GM19099 (cell line): Measurements from ENCODE around the gene APOBEC2.

Source experiments
- POLR2A ChIP-seq: IDR thresholded peaks from 3 replicates; pipeline ENCODE4 v1.6.1; 2011; ENCODE audit warnings: low read depth; ENCODE audit not compliant: insufficient read length; ENCODE audit errors: extremely low read depth

Gene APOBEC2

DNA sequence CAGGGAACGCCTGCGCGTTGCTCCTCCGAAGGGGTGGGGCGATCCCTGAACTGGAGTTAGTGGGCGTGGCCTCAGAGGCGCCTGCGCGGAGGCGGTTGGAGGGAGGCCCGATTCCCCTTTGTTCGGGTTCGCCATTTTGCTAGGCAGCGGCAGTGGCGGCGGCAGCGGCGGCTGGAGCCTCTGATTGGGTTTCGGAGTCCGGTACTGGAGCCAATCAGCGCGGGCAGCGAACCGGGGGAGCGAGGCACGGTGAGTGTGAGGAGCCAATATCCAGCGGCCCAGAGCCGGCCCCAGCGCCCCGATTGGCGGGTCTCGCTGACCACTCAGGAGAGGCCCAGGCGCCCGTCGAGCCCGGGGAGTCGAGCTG is 19.8 kb downstream of the APOBEC2 start, which contains the start of gene NFYA:
Gene NFYA (plus strand): TSS at position 139 of the 367 bp plus-strand sequence. CDS start 6,116 bp downstream, outside the sequence.
- TF ChIP-seq POLR2A: no peak

DNA sequence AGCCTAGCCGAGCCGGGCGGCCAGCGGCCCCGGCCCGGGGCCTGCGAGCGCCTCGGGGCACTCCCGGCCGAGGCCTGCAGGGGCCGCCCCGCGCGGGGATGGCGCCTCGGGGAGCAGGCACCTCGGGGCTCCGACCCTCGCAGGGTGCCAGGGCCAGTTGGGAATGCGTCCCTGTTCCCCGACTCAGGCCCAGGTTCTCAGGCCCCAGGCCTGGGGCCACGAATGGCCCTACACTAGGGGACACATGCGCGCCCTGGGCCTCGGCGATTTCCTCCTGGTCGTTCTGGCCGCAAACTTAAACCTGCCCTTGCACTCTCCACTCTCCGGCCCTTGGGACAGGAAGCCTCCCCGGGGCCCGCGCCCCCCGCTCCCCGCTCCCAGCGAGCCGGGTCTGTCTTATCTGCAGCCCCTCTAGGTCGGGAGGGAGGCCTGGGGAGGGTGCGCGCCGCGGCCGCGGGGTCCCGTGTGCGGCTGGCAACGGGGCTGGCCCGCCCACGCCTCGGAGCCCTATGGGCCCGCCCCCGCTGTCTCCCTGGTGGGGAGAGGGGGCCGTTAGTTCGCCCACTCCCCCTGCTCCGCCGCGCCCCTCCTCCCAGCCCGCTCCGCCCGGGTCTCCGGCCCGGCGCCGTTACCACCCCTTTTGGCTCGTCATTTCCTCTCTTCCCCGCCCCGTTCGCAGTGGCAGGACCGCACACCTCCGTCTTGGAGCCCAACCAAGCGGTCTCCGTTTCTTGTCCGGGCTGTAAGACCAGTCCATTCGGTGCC is 20.4 kb downstream of the APOBEC2 start:
- TF ChIP-seq POLR2A: peak; percentile 90

DNA sequence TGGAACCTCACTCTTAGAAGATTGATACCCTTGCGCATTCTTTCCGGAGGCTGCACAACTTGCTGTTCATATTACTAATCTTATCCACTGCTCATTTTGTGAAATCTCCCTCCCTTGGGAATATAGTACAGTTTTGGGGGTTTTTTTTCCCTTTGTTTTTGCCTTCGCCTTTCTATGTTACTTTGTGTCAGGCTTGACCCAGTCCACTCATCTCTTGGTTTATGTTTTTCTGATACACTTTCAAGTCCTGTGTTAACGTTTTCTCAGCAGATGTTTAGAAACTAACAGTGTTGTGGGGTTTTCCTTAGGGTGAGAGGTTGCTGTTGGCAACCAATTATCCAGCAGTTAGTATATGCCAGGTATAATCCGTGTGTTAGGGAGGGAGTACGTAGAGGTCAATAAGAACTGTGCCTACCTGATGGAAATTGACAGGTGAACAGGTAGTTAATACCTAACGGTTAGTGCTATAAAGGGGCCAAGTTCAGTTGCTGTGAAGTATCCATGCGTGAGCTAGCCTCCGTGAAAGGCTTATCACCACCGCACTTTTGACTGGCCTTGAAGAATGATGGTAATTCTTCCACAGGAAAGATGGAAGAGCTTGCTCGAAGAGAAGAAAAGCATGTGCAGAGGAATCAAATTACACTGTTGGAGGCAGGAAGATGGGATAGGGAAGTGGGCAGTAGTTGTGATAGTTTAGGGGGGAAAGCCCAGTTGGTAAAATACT is 21.1 kb downstream of the APOBEC2 start:
- no peak for TF ChIP-seq POLR2A

DNA sequence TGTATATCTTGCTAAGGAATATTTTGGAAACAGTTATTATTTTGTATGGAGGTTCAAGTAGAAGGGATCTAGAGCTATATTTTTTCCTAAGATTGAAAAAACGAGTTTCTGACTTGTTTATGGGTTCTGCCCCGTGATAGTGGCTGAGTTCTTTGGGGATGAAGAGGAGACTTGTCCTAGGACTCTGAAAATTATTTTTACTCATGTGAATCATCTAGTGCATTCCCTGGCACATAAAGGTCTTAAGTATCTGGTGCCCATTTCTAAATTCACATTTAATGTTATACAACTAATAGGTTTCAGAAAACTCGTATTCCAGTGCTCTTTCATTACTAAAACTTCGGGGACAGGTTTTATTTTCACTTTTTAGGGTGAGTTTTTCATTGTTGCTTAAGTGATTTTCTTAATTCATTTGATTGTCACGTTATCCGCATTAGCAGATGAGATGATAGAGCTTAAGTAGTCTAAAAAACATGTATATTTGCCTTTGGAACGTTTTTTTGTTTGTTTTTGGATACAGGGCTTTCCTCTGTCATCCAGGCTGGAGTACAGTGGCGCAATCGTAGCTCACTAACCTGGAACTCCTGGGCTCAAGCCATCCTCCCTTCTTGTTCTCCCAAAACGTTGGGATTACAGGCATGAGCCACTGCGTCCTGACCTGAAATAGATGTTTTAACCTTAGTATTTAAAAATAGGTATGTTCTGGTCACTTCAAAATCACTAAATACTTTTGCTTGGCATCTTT is 21.9 kb downstream of the APOBEC2 start:
- TF ChIP-seq POLR2A: no peak

DNA sequence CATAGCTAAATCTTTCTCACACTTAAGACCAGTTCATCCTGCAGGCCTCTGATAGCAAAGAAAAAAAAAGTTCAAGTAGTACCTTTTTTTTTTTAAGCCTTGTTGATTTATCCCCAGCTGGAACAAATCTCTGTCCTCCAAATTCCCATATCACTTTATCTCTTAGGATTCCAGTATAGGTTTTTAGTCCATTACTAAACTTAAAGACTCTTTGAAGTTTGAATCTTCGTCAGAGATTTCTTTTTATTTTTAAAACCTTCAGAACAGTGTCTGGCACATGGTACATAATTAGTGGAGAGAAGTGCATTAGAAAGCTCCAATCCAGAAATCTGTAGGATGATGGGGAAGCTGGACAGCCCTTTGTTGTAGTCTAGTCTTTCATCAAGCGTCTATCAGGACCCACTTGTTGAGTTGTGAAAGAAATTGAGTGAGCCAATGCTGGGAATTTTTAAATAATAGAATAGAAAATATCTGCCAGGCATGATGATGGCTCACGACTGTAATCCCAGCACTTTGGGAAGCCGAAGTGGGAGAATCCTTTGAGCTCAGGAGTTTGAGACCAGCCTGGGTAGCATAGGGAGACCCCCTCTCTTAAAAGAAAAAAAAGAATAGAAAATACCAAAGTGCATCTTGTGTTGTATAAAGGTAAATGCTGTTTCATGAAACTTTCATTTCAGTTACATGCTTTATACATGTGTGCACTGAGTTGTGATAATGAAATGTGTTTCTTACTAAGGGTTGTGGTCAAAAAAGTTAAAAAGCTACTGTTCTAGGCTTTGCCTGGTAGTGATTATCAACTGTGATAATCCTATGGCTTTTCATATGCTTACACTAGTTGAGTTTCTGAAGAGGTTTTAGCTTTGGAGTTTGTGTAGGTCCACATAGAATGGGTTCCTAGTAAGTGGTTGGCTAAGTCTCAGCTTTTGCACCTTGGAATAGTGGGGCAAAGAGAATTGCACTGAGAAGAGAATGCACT is 22.9 kb downstream of the APOBEC2 start:
- TF ChIP-seq POLR2A: no peak

DNA sequence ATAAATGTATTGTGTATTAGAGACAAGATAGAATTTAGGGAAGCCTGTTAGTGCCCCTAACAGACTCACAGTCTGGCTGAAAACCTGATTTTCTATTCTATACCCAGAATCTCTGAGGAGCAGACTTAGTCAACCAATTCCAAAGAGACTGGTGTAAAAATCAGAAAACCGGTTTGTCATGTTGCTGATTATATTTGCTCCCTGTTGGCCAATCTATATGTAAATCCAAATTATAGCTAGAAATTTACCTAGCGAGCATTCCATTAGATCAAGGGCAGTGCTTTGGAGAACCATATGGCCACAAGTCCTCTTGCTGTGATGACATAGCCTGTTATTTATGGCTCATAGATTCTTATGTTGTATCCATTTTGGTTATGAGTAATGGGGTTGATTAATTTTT is 24.5 kb downstream of the APOBEC2 start:
- no peak for TF ChIP-seq POLR2A

DNA sequence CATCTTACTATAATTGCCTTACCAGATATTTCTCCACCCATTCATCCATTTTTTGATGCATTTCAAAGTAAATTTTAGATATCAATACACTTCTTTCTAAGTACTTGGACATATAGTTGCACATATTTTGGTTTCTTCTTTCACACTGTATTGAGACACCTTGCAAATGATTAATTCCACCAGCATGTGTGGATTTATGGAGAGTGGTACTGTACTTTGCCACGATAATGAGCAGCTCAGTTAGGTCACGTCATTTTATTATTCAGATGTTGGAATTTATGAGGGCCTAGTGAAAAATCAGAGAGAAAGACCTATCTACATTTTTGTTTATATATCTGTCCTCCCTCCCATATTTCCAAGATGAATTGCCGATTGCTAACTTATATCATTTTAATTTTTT is 25.1 kb downstream of the APOBEC2 start:
- TF ChIP-seq POLR2A: no peak

DNA sequence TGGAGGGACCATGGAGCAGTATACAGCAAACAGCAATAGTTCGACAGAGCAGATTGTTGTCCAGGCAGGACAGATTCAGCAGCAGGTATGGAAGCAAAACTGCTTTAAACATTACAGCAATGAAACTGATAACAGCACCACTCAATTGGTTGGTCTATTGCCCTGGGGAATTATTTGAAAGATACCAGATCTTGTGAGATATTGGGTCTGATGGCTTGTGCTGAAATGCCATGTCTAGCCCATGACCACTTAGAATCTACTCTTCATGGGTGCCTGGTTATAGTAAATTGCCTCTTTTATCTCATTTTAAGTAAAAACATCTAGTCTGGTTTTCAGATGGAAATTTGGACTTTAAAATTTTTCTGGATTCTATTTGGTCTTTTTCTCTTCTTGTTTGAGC is 26.1 kb downstream of the APOBEC2 start:
- TF ChIP-seq POLR2A: no peak

DNA sequence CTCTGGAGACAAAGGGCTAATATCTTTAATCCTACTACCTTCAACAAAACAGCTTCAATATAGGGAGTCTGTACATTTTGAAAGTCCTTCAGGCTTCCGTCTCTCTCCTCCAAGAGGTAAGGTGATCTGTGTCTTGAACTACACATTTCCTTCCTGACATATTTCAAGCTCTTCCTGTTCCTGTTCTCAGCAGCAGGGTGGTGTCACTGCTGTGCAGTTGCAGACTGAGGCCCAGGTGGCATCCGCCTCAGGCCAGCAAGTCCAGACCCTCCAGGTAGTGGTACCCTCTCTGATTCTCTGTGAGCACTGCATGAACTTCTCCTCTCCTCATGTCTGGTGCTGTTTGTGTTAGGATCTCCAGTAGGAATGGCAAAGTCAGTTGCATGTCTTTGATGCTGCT is 27.6 kb downstream of the APOBEC2 start:
- no peak for TF ChIP-seq POLR2A

DNA sequence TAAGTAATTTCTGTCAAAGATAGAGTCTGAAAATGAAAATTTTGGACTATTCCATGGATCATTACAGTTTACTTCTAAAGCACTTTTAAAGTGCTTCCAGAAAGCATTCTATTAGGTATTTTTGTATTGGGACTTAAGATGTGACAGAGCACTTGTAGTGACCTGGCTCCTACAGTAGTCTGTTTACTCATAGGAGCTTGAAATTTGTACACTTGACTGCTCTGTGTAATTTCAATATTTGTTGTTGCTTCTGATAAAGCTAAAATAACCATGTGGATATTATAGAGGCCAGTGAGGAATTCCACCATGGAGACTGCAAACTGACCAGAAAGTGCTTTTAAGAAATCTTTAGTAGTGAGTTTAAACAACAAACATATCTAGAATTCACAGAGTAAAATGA is 30.1 kb downstream of the APOBEC2 start:
- no peak for TF ChIP-seq POLR2A

DNA sequence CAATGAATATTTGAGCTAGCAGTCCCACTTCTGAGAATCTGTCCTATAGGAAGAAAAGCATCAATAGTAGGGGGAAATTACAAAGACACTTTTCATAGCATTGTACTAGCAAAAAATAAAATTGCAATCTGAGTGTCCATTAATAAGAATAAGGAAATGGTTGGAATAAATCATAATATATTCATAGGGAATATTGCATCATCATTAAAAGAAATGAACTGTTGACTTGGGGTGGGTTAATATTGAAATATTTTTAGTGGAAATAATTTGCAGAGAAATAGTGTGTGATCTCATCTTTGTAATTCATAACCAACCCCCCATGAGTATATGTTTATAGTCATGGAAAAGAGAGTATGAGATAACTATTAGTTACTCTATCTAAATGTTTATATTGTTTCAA is 32.2 kb downstream of the APOBEC2 start:
- TF ChIP-seq POLR2A: no peak

DNA sequence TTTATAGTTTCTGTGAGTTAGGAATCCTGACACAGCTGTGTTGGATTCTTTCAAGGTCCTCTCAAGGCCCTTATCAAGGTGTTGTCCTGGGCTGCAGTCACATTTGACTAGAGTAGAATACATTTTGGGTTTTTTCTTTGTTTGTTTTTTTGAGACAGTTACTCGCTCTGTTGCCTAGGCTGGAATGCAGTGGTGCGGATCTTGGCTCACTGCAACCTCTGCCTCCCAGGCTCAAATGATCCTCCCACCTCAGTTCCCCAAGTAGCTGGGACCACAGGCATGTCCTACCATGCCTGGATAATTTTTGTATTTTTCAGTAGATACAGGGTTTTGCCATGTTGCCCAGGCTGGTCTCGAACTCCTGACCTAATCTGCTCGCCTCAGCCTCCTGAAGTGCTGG is 35.4 kb downstream of the APOBEC2 start:
- TF ChIP-seq POLR2A: no peak

DNA sequence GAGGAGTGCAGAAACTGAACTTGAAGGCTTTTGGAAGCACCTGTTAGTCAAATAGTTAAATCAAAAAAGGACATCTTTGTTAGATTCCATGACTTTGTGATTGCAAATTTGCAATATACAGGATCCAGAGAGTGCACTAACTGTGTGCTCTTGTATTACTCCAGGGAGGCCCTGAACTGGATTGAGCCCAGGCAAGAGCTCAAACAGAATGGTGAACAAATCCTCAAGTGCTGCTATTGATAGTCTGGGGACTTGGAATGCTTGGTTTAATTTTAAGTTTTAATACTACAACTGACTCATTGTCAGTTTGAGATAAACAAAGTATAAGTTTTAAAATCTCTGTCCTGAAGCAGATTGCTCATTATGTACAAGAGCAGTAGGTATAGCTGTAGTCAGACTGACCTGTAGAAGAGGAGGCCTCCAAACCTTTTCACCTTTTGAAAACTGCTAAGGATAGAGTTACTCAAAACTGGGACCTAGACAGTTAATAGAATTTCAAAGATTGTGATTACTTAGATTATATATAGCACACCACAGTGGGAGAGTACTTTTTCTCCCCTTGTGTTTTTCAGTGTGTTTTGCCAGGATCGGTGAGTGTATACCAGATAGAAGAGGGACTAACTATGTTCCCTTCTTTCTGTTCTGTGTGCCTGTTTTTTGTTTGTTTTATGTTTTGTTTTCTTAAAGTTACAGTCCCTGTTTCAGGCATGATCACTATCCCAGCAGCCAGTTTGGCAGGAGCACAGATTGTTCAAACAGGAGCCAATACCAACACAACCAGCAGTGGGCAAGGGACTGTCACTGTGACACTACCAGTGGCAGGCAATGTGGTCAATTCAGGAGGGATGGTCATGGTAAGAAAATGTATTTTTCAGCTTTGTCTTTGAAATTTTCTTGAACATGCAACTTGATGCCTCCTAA is 38.1 kb downstream of the APOBEC2 start:
- no peak for TF ChIP-seq POLR2A

DNA sequence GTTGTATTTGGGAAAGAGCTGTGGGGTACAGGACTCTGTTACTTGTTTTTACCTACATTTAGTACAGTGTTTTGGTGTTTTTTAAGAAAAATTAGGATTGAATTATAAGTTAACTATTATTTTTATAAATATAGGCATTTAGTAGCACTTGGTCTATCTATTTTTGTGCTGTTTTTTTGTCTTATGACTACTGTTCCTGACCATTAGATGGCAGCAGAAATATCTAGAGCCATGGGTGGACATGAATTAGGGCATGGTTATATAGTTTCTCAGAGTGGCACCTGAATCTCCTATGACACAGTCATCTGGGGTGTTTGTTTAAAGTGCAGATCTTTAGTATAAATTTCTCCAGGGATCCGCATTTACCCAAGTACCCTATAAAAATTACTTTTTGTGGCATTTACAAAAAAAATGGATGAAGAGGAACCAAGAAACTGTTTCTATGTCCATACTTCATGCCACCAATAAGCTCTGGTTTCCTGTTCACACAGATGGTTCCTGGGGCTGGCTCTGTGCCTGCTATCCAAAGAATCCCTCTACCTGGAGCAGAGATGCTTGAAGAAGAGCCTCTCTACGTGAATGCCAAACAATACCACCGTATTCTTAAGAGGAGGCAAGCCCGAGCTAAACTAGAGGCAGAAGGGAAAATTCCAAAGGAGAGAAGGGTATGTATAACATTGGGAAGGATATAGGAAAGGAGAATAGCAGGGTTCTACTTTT is 39.6 kb downstream of the APOBEC2 start:
- no peak for TF ChIP-seq POLR2A

DNA sequence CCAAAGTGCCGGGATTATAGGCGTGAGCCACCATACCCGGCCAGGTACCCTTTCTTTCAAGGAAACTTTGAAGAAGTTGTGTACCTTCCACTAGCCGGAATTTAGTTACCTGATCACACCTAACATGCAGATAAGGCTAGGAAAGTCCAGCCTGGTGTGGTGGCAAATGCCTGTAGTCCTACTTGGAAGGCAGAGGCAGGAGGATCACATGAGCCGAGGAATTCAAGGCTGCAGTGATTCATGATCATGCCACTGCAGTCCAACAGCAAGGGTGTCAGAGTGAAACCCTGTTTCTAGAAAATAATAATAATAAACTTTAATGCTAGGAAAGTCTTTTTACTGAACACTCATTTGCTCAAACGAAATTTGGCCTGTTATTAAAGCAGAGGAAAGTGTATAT is 40.7 kb downstream of the APOBEC2 start:
- TF ChIP-seq POLR2A: no peak
